Ishikawa (cell line): ENCODE measurements around the gene BARHL1.

Source experiments
- CEBPB ChIP-seq: IDR thresholded peaks from 2 replicates; pipeline ENCODE4 v1.6.1; 2012
- CREB1 ChIP-seq: IDR thresholded peaks from 2 replicates; pipeline ENCODE4 v1.6.1; 2012; ENCODE audit warnings: low read depth
- EGR1 ChIP-seq: IDR thresholded peaks from 2 replicates; pipeline ENCODE4 v1.6.1; 2012
- EP300 ChIP-seq: IDR thresholded peaks from 2 replicates; pipeline ENCODE4 v1.6.1; 2012; ENCODE audit warnings: borderline replicate concordance
- FOXM1 ChIP-seq: IDR thresholded peaks from 2 replicates; pipeline ENCODE4 v1.6.1; 2012; ENCODE audit warnings: low read depth, borderline replicate concordance
- MAX ChIP-seq: IDR thresholded peaks from 2 replicates; pipeline ENCODE4 v1.6.1; 2012
- NFIC ChIP-seq: IDR thresholded peaks from 2 replicates; pipeline ENCODE4 v1.6.1; 2012
- RAD21 ChIP-seq: IDR thresholded peaks from 2 replicates; pipeline ENCODE4 v1.6.1; 2012; ENCODE audit warnings: low read depth
- REST ChIP-seq: IDR thresholded peaks from 2 replicates; pipeline ENCODE4 v1.6.1; 2012; ENCODE audit warnings: low read depth, mild to moderate bottlenecking
- TAF1 ChIP-seq: IDR thresholded peaks from 2 replicates; pipeline ENCODE4 v1.6.1; 2012; ENCODE audit warnings: low read depth, mild to moderate bottlenecking
- TCF12 ChIP-seq: IDR thresholded peaks from 2 replicates; pipeline ENCODE4 v1.6.1; 2012; ENCODE audit warnings: low read depth
- TEAD4 ChIP-seq: IDR thresholded peaks from 2 replicates; pipeline ENCODE4 v1.6.1; 2012
- USF1 ChIP-seq: IDR thresholded peaks from 2 replicates; pipeline ENCODE4 v1.6.1; 2012
- YY1 ChIP-seq: IDR thresholded peaks from 2 replicates; pipeline ENCODE4 v1.6.1; 2012; ENCODE audit warnings: low read depth
- ZBTB7A ChIP-seq: IDR thresholded peaks from 2 replicates; pipeline ENCODE4 v1.6.1; 2012; ENCODE audit warnings: low read depth

The BARHL1 gene

GRCh38 chr9:132627594-132627993 is 45.2 kb downstream of the BARHL1 start:
- TF ChIP-seq REST: no peak
- no peak for TF ChIP-seq ZBTB7A
- TF ChIP-seq CEBPB: no peak
- TF ChIP-seq EGR1: no peak
- no peak for TF ChIP-seq USF1
- TF ChIP-seq TCF12: no peak
- no peak for TF ChIP-seq TAF1
- TF ChIP-seq YY1: no peak
- no peak for TF ChIP-seq TEAD4
- no peak for TF ChIP-seq CREB1
- no peak for TF ChIP-seq EP300
- no peak for TF ChIP-seq NFIC
- TF ChIP-seq FOXM1: no peak

- TF ChIP-seq FOXM1: no peak
- TF ChIP-seq CREB1: no peak
- TF ChIP-seq NFIC: no peak
- no peak for TF ChIP-seq TAF1
- TF ChIP-seq USF1: no peak
- no peak for TF ChIP-seq CEBPB
- TF ChIP-seq EP300: no peak
Measured at GRCh38 chr9:132628746-132629145, 46.3 kb downstream of the BARHL1 start.

- no peak for TF ChIP-seq EGR1
- TF ChIP-seq TAF1: no peak
- no peak for TF ChIP-seq EP300
- TF ChIP-seq USF1: no peak
- no peak for TF ChIP-seq CEBPB
- no peak for TF ChIP-seq FOXM1
- no peak for TF ChIP-seq TEAD4
- TF ChIP-seq MAX: no peak
- no peak for TF ChIP-seq REST
- no peak for TF ChIP-seq ZBTB7A
- TF ChIP-seq YY1: no peak
- no peak for TF ChIP-seq TCF12
- no peak for TF ChIP-seq CREB1
- no peak for TF ChIP-seq RAD21
- no peak for TF ChIP-seq NFIC
Measured at GRCh38 chr9:132630116-132630515, 47.7 kb downstream of the BARHL1 start.

GRCh38 chr9:132630811-132631210 is 48.4 kb downstream of the BARHL1 start:
- TF ChIP-seq USF1 (no peak), TCF12 (no peak), EP300 (no peak), EGR1 (no peak), FOXM1 (no peak), YY1 (no peak), RAD21 (no peak), NFIC (no peak), MAX (no peak), REST (no peak), ZBTB7A (no peak), TEAD4 (no peak), CREB1 (no peak), CEBPB (no peak)
